OCI-LY7 (cell line): ENCODE results near the gene SPOP.

Experiments used
- EZH2phosphoT487 ChIP-seq: fragments of 200-600 bp; sonication (generic); IDR thresholded peaks from 2 replicates; pipeline ENCODE4 v1.6.1; 2018; ENCODE audit warnings: low read depth, borderline replicate concordance, mild to moderate bottlenecking, mixed run types, antibody characterized with exemption, low read length, moderate library complexity, mixed read lengths
- TF ChIP-seq, protein P1 (sequence below): fragments of 200-600 bp; sonication (generic); conservative IDR thresholded peaks from 2 replicates; pipeline ENCODE4 v1.5.1; 2014; ENCODE audit warnings: mild to moderate bottlenecking, antibody characterized with exemption, low read length, moderate library complexity, mixed read lengths

- TF ChIP-seq, protein P1, sequence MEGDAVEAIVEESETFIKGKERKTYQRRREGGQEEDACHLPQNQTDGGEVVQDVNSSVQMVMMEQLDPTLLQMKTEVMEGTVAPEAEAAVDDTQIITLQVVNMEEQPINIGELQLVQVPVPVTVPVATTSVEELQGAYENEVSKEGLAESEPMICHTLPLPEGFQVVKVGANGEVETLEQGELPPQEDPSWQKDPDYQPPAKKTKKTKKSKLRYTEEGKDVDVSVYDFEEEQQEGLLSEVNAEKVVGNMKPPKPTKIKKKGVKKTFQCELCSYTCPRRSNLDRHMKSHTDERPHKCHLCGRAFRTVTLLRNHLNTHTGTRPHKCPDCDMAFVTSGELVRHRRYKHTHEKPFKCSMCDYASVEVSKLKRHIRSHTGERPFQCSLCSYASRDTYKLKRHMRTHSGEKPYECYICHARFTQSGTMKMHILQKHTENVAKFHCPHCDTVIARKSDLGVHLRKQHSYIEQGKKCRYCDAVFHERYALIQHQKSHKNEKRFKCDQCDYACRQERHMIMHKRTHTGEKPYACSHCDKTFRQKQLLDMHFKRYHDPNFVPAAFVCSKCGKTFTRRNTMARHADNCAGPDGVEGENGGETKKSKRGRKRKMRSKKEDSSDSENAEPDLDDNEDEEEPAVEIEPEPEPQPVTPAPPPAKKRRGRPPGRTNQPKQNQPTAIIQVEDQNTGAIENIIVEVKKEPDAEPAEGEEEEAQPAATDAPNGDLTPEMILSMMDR = no peak
- no peak for TF ChIP-seq EZH2phosphoT487
These were observed 107.2 kb downstream of the SPOP start for GRCh38 chr17:49570540-49571242.
